Trophoblast cell (in vitro differentiated cells and primary cell): ENCODE data around the gene MUC13.

ENCODE experiments used
- DNase-seq, 2 donors: peaks; one replicate each; pipeline ENCODE4 v3.0.0-alpha.2; 2016
- H2AFZ ChIP-seq: 2 replicates; pipeline ENCODE4 v1.6.1; 2013; ENCODE audit warnings: low read length, moderate library complexity, mild to moderate bottlenecking; ENCODE audit not compliant: insufficient read depth, poor library complexity
- H2AK5ac ChIP-seq: 2 replicates; pipeline ENCODE4 v1.6.1; 2013; ENCODE audit warnings: mild to moderate bottlenecking, low read length
- H2BK120ac ChIP-seq: 2 replicates; pipeline ENCODE4 v1.6.1; 2013; ENCODE audit warnings: low read length, mild to moderate bottlenecking, moderate library complexity; ENCODE audit not compliant: insufficient read depth, poor library complexity
- H2BK12ac ChIP-seq: 2 replicates; pipeline ENCODE4 v1.6.1; 2013; ENCODE audit warnings: mild to moderate bottlenecking, low read length, moderate library complexity
- H2BK5ac ChIP-seq: 2 replicates; pipeline ENCODE4 v1.6.1; 2013; ENCODE audit warnings: low read length, low read depth, moderate library complexity, mild to moderate bottlenecking; ENCODE audit not compliant: poor library complexity
- H3K14ac ChIP-seq: 2 replicates; pipeline ENCODE4 v1.6.1; 2013; ENCODE audit warnings: mild to moderate bottlenecking, low read length
- H3K18ac ChIP-seq: 2 replicates; pipeline ENCODE4 v1.6.1; 2013; ENCODE audit warnings: mild to moderate bottlenecking, low read length
- H3K23ac ChIP-seq: 2 replicates; pipeline ENCODE4 v1.6.1; 2013; ENCODE audit warnings: low read length
- H3K27ac ChIP-seq: 2 replicates; pipeline ENCODE4 v1.5.1; 2013; ENCODE audit warnings: low read depth, mild to moderate bottlenecking, inconsistent platforms, low read length, moderate library complexity
- H3K27me3 ChIP-seq: 2 replicates; pipeline ENCODE4 v1.6.1; 2013; ENCODE audit warnings: inconsistent platforms, mild to moderate bottlenecking, low read length, moderate library complexity; ENCODE audit not compliant: insufficient read depth
- H3K36me3 ChIP-seq, 2 experiments: 1 replicate in 1 of 2; 2 replicates in 1 of 2; pipeline ENCODE4 v1.6.1; 2013; ENCODE audit warnings: low read length in 2 of 2, mild to moderate bottlenecking in 2 of 2, moderate library complexity in 1 of 2; ENCODE audit not compliant: insufficient read depth in 2 of 2, control insufficient read depth in 1 of 2
- H3K4ac ChIP-seq: 2 replicates; pipeline ENCODE4 v1.6.1; 2013; ENCODE audit warnings: low read depth, mild to moderate bottlenecking, low read length, moderate library complexity
- H3K4me1 ChIP-seq, 2 experiments: 1 replicate in 1 of 2; 2 replicates in 1 of 2; pipeline ENCODE4 v1.6.1; 2013; ENCODE audit warnings: low read length in 2 of 2, mild to moderate bottlenecking in 2 of 2, moderate library complexity in 1 of 2; ENCODE audit not compliant: insufficient read depth in 2 of 2, control insufficient read depth in 1 of 2
- H3K4me2 ChIP-seq: 2 replicates; pipeline ENCODE4 v1.6.1; 2013; ENCODE audit warnings: inconsistent platforms, mild to moderate bottlenecking, low read length, moderate library complexity
- H3K4me3 ChIP-seq: 2 replicates; pipeline ENCODE4 v1.5.1; 2013; ENCODE audit warnings: mild to moderate bottlenecking, low read depth, low read length, inconsistent platforms
- H3K79me1 ChIP-seq: one replicate; pipeline ENCODE4 v1.6.1; 2013; ENCODE audit warnings: low read length
- H3K79me2 ChIP-seq: 2 replicates; pipeline ENCODE4 v1.6.1; 2013; ENCODE audit warnings: low read length, mild to moderate bottlenecking; ENCODE audit not compliant: control insufficient read depth, insufficient read depth, poor library complexity
- H3K9ac ChIP-seq: 2 replicates; pipeline ENCODE4 v1.6.1; 2013; ENCODE audit warnings: mild to moderate bottlenecking, low read length
- H3K9me3 ChIP-seq: 2 replicates; pipeline ENCODE4 v1.6.1; 2013; ENCODE audit warnings: low read depth, mild to moderate bottlenecking, control low read depth, inconsistent platforms, low read length; ENCODE audit not compliant: insufficient read depth
- H4K12ac ChIP-seq: 2 replicates; pipeline ENCODE4 v1.6.1; 2013; ENCODE audit warnings: low read depth, mild to moderate bottlenecking, low read length, moderate library complexity
- H4K8ac ChIP-seq: 2 replicates; pipeline ENCODE4 v1.6.1; 2013; ENCODE audit warnings: low read depth, mild to moderate bottlenecking, low read length, moderate library complexity
- H4K91ac ChIP-seq: one replicate; pipeline ENCODE4 v1.6.1; 2013; ENCODE audit warnings: low read depth, mild to moderate bottlenecking, low read length, moderate library complexity
- WGBS: extraction: QIAGEN DNeasy Blood & Tissue Kit; methylation state at CpG from one replicate; pipeline ENCODE4 v1.1.7; 2013; ENCODE audit warnings: missing lambda C conversion rate; ENCODE audit not compliant: insufficient read length, insufficient coverage; ENCODE audit errors: extremely low coverage; 5-methylcytosine and 5-hydroxymethylcytosine counted together

The MUC13 gene

DNA sequence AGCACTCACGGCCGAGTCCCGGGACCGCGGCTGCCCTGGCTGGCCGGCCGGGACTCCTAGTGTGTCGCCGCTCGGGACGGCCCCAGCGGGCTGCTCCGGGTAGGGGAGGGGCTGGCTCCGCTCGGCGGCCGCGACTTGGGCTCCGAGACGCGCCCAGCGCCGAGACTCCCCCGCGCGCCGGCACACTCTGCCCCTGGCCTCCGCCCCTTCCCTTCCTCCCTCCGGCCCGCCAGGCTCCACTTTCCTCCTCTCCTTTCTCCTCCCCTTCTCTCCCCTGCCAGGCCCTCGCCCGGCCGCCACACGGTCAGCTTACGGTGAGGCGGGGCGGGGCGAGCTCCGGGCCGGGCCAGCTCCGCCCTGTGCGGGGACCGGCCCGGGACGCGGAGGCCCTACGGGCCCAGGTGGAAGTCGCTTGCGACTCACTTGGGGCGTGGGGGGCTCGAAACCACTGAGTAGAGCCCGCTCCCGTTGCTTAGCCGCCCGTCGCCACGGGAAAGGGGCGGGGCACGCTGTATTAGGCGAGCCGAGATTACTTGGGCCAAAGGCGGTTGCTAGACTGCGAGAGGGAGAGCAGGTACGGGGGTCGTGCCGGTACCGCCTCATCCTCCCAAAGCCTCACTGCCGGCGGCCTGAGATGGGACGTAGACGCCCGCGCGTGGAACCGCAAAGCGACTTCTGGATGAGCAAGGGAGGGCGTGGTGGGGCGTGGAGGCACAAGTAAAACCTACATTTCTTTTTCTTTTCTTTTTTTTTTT is 47.2 kb downstream of the MUC13 start, which contains the start of gene ITGB5:
TSS of gene ITGB5 (minus strand) at position 189 of the 755 bp plus-strand sequence. CDS start 365 bp downstream, outside the sequence.
- Histone ChIP-seq H2BK12ac (peak within 1 kb of the TSS; percentile 52), H2AFZ (peak within 1 kb of the TSS; percentile 50), H3K79me1 (peaks cover 33% of the 10 kb centered on the region), H3K9me3 (no peaks in the 10 kb centered on the region), H3K27me3 (no peaks in the 10 kb centered on the region), H3K27ac (peak within 1 kb of the TSS; percentile 91), H2BK120ac (peak within 1 kb of the TSS; percentile 92), H3K79me2 (peaks cover 18% of the 10 kb centered on the region), H4K8ac (peak within 1 kb of the TSS; percentile 88), H3K36me3 (no peaks in the 10 kb centered on the region), H4K91ac (peak within 1 kb of the TSS; percentile 73), H3K18ac (peak within 1 kb of the TSS; percentile 89), H2AK5ac (peak within 1 kb of the TSS; percentile 1), H3K4ac (peak within 1 kb of the TSS; percentile 98), H3K4me2 (peak within 1 kb of the TSS; percentile 86), H3K23ac (no peak within 1 kb of the TSS), H2BK5ac (peak within 1 kb of the TSS; percentile 92), H3K4me1 (peaks cover 27 to 36% of the 10 kb centered on the region in 2 experiments), H4K12ac (peak within 1 kb of the TSS; percentile 39), H3K9ac (peak within 1 kb of the TSS; percentile 94), H3K4me3 (peak within 1 kb of the TSS; percentile 91), H3K14ac (peak within 1 kb of the TSS; percentile 83)
- peak; percentile 55 to 71 for DNase-seq
- WGBS = no CpG with 5 or more reads among the region's 78 CpGs

- H2BK120ac ChIP-seq = peak overlapping the region; percentile 82
- H3K23ac ChIP-seq = no peak overlapping the region
- H4K8ac ChIP-seq = peak overlapping the region; percentile 88
- H3K36me3 ChIP-seq = peaks cover 0 to 3% of the 10 kb centered on the region in 2 experiments
- peak overlapping the region; percentile 98 for H3K4ac ChIP-seq
- H3K18ac ChIP-seq = peak overlapping the region; percentile 90
- peak overlapping the region; percentile 73 for H4K91ac ChIP-seq
- peak overlapping the region; percentile 91 for H3K27ac ChIP-seq
- peak overlapping the region; percentile 37 for H2AK5ac ChIP-seq
- H3K79me1 ChIP-seq = peaks cover 34% of the 10 kb centered on the region
- H4K12ac ChIP-seq = peak overlapping the region; percentile 58
- peaks cover 23% of the 10 kb centered on the region for H3K79me2 ChIP-seq
- peak overlapping the region; percentile 94 for H3K9ac ChIP-seq
- DNase-seq = peak; percentile 29 to 64
- H2BK5ac ChIP-seq = peak overlapping the region; percentile 85
- H2AFZ ChIP-seq = peak overlapping the region; percentile 50
- no peaks in the 10 kb centered on the region for H3K27me3 ChIP-seq
- peak overlapping the region; percentile 67 for H2BK12ac ChIP-seq
- no CpG with 5 or more reads among the region's 87 CpGs for WGBS
- H3K14ac ChIP-seq = peak overlapping the region; percentile 83
- no peaks in the 10 kb centered on the region for H3K9me3 ChIP-seq
- peak overlapping the region; percentile 86 for H3K4me2 ChIP-seq
- peak overlapping the region; percentile 91 for H3K4me3 ChIP-seq
- H3K4me1 ChIP-seq = peaks cover 30 to 42% of the 10 kb centered on the region in 2 experiments
These were observed 48.1 kb downstream of the MUC13 start for GRCh38 chr3:124886168-124887056.

- Histone ChIP-seq H3K4ac (peak overlapping the region; percentile 92), H2BK5ac (peak overlapping the region; percentile 85), H4K8ac (peak overlapping the region; percentile 77), H2AK5ac (peak overlapping the region; percentile 37), H2BK120ac (peak overlapping the region; percentile 64), H3K9me3 (no peaks in the 10 kb centered on the region), H4K12ac (peak overlapping the region; percentile 58), H3K27me3 (no peaks in the 10 kb centered on the region), H3K4me2 (peak overlapping the region; percentile 86), H2AFZ (peak overlapping the region; percentile 44), H3K4me1 (peaks cover 30 to 41% of the 10 kb centered on the region in 2 experiments), H3K23ac (no peak overlapping the region), H3K9ac (peak overlapping the region; percentile 86), H4K91ac (peak overlapping the region; percentile 73), H3K79me1 (peaks cover 31% of the 10 kb centered on the region), H3K79me2 (peaks cover 26% of the 10 kb centered on the region), H3K27ac (peak overlapping the region; percentile 61), H3K36me3 (peaks cover 0 to 5% of the 10 kb centered on the region in 2 experiments), H3K4me3 (peak overlapping the region; percentile 91), H2BK12ac (peak overlapping the region; percentile 67), H3K14ac (peak overlapping the region; percentile 75), H3K18ac (peak overlapping the region; percentile 90)
- no peak for DNase-seq
- WGBS = no CpG with 5 or more reads among the region's 17 CpGs
These were observed 48.9 kb downstream of the MUC13 start for GRCh38 chr3:124885466-124886167.
